Mucosa of descending colon (tissue), 3 donors: ENCODE results near the gene MT1E. TPM values are rescaled to one million over a fixed set of nuclear protein-coding genes. Genes with fewer than 3 reads are reported as not detected.
A peak's percentile ranks its signal among the peaks of the same experiment; 100 is the strongest.

Source experiments
- ATAC-seq: fragments of 200-7000 bp; cut with Tn5 transposase; one replicate; pipeline ENCODE4 v1.9.1; 2020; ENCODE audit warnings: mild to moderate bottlenecking, moderate library complexity
- DNase-seq, 3 donors: peaks; one replicate each; pipeline ENCODE4 v3.0.0-alpha.2; 2020
- H3K36me3 ChIP-seq: fragments of 200-600 bp; one replicate; pipeline ENCODE4 v1.8.0; 2021; ENCODE audit warnings: low read depth, mild to moderate bottlenecking
- H3K4me1 ChIP-seq: fragments of 200-600 bp; one replicate; pipeline ENCODE4 v1.8.0; 2021; ENCODE audit warnings: low read depth, mild to moderate bottlenecking
- H3K4me3 ChIP-seq: fragments of 200-600 bp; one replicate; pipeline ENCODE4 v1.8.0; 2021; ENCODE audit warnings: mild to moderate bottlenecking
- H3K9me3 ChIP-seq: fragments of 200-600 bp; one replicate; pipeline ENCODE4 v1.8.0; 2021; ENCODE audit warnings: mild to moderate bottlenecking
- CTCF ChIP-seq: fragments of 200-600 bp; IDR thresholded peaks from one replicate; pipeline ENCODE4 v1.8.0; 2022; ENCODE audit warnings: antibody characterized with exemption, mild to moderate bottlenecking
- intact Hi-C, 2 donors: fragments of 100-400 bp; cut with DNase I in 1 of 2; cut with micrococcal nuclease in 1 of 2; formaldehyde crosslinking; loops; one replicate each; pipeline versions ENCODE4 v1.11.0 to v1.11.1; 2022; cut with DNase I, micrococcal nuclease
- total RNA-seq, 3 donors: library from RNA; stranded (reverse); fragmentation: NEBNext Ultra II Directional in 2 of 3; extraction: Animal tissue kit (Norgen Biotek cat#: 25700) in 2 of 3; gene quantifications; one replicate each; pipeline versions ENCODE4 v1.2.1 to v1.2.4, GENCODE V29; 2021 to 2023
- donor health status: DM: no; HTN: no; CAD: no; lungs with moderate emphysema.
- donor health status: DM: no; HTN: no; CAD: no.
- donor health status: DM: no; HTN: yes; CAD: no.

MT1E gene
- total RNA-seq, 3 donors from 2014 or later, result 86.6 to 343 (median 237) TPM

GRCh38 chr16:56633535-56633934, 8.0 kb downstream of the MT1E start:
- DNase-seq, result no peak
- H3K9me3 ChIP-seq, result no peaks in the 10 kb centered on the region
- peaks cover 19% of the 10 kb centered on the region for H3K4me1 ChIP-seq
- no peak for ATAC-seq
- intact Hi-C loops, result no loop called here
- no peaks in the 10 kb centered on the region for H3K36me3 ChIP-seq
- TF ChIP-seq CTCF, result no peak
- no peak overlapping the region for H3K4me3 ChIP-seq

- H3K9me3 ChIP-seq, result no peaks in the 10 kb centered on the region
- ATAC-seq, result no peak
- H3K36me3 ChIP-seq, result no peaks in the 10 kb centered on the region
- no peak for TF ChIP-seq CTCF
- intact Hi-C loops, result no loop called here
- no peak for DNase-seq
- no peak overlapping the region for H3K4me3 ChIP-seq
- H3K4me1 ChIP-seq, result peaks cover 27% of the 10 kb centered on the region
Observed at GRCh38 chr16:56634715-56635440, 9.3 kb downstream of the MT1E start.

- TF ChIP-seq CTCF, result no peak
- ATAC-seq (no peak), DNase-seq (no peak)
- Histone ChIP-seq H3K36me3 (no peaks in the 10 kb centered on the region), H3K4me3 (no peak overlapping the region), H3K4me1 (peaks cover 27% of the 10 kb centered on the region), H3K9me3 (no peaks in the 10 kb centered on the region)
- intact Hi-C loops, result no loop called here
Observed at GRCh38 chr16:56635441-56635967, 9.9 kb downstream of the MT1E start.

- DNase-seq (no peak), ATAC-seq (no peak)
- peaks cover 27% of the 10 kb centered on the region for H3K4me1 ChIP-seq
- no peaks in the 10 kb centered on the region for H3K36me3 ChIP-seq
- TF ChIP-seq CTCF, result no peak
- intact Hi-C loops, result no loop called here
- no peak overlapping the region for H3K4me3 ChIP-seq
- H3K9me3 ChIP-seq, result no peaks in the 10 kb centered on the region
Observed at GRCh38 chr16:56636616-56637413, 11.2 kb downstream of the MT1E start.

- peak; percentile 87 to 89 (median 89) for DNase-seq
- peaks cover 18% of the 10 kb centered on the region for H3K4me1 ChIP-seq
Observed at GRCh38 chr16:56637814-56638750, 12.5 kb downstream of the MT1E start, which contains the start of gene MT1A. MT1A (plus strand) TSS chr16:56638666; CDS start chr16:56638739, 73 bp downstream.

More at GRCh38 chr16:56637814-56638750, 12.5 kb downstream of the MT1E start, which contains the start of gene MT1A:
- H3K4me3 ChIP-seq, result no peak within 1 kb of the TSS
- H3K36me3 ChIP-seq, result no peaks in the 10 kb centered on the region
- TF ChIP-seq CTCF, result no peak
- H3K9me3 ChIP-seq, result no peaks in the 10 kb centered on the region
- ATAC-seq, result peak; percentile 88
- intact Hi-C loops, result no loop called here
